Stimulated activated CD8-positive, alpha-beta memory T cell treated with anti-CD3 and anti-CD28 coated beads, Interleukin-4, amount 100 ng/mL, for 24 hours (primary cell): ENCODE measurements around the gene SCD.

Source experiments
- DNase-seq: peaks from one replicate; pipeline ENCODE4 v3.0.0-alpha.2; 2020; ENCODE audit warnings: low read depth

Gene SCD

GRCh38 chr10:100340948-100341847 lies 5.8 kb upstream of the SCD start:
- DNase-seq: no peak

GRCh38 chr10:100341953-100342626 lies 4.9 kb upstream of the SCD start:
- no peak for DNase-seq

- no peak for DNase-seq
These were observed 4.4 kb upstream of the SCD start for GRCh38 chr10:100342627-100342972.

- no peak for DNase-seq
These were observed 2.7 kb upstream of the SCD start for GRCh38 chr10:100344241-100344788.

- DNase-seq: no peak
These were observed 1.3 kb upstream of the SCD start for GRCh38 chr10:100345570-100346330.

- DNase-seq: peak; percentile 66
These were observed 675 bp upstream of the SCD start for GRCh38 chr10:100346351-100346764.

- no peak for DNase-seq
These were observed 649 bp downstream of the SCD start for GRCh38 chr10:100347568-100348195.

GRCh38 chr10:100348389-100348927 lies 1.4 kb downstream of the SCD start:
- DNase-seq: no peak

- DNase-seq: no peak
These were observed 2.1 kb downstream of the SCD start for GRCh38 chr10:100349087-100349486.

- DNase-seq: no peak
These were observed 2.6 kb downstream of the SCD start for GRCh38 chr10:100349672-100350071.

- DNase-seq: no peak
These were observed 4.0 kb downstream of the SCD start for GRCh38 chr10:100350914-100351485.

GRCh38 chr10:100353770-100354485 lies 6.9 kb downstream of the SCD start:
- DNase-seq: no peak

GRCh38 chr10:100355086-100355485 lies 8.1 kb downstream of the SCD start:
- no peak for DNase-seq

- no peak for DNase-seq
These were observed 9.3 kb downstream of the SCD start for GRCh38 chr10:100356067-100357017.

GRCh38 chr10:100357059-100357858 lies 10.2 kb downstream of the SCD start:
- no peak for DNase-seq

- no peak for DNase-seq
These were observed 12.0 kb downstream of the SCD start for GRCh38 chr10:100359030-100359432.

GRCh38 chr10:100359529-100360150 lies 12.6 kb downstream of the SCD start:
- DNase-seq: no peak

GRCh38 chr10:100360234-100360633 lies 13.2 kb downstream of the SCD start:
- no peak for DNase-seq
